Measurements from ENCODE around the gene FRMPD4.

The FRMPD4 gene

GRCh38 chrX:12360383-12360782, 222.1 kb downstream of the FRMPD4 start:
- no peak for DNase-seq (ENCODE audit: low read depth in 3 of 3, low spot score in 1 of 3)

- DNase-seq (ENCODE audit: low read depth in 3 of 3, low spot score in 1 of 3), result no peak
Measured at GRCh38 chrX:12360986-12361598, 222.8 kb downstream of the FRMPD4 start.

DNA sequence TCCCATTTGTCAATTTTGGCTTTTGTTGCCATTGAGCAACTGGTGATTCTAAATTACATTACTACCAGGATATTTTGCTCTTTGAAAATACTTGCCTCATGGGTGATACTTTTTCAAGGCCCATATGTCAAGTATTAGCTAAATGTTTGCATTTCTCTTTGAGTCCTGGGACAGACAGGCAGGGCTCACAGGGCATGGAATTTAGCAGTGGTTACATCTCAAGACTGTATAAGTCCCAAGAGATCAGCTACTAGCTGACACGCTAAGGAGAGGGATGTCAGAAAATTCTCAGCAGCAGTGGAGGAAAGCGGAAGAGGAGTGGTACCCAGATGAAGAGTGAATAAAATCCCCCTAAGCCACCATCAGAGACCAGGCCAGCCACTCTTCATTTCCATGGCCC, 224.9 kb downstream of the FRMPD4 start:
- DNase-seq (ENCODE audit: low read depth in 3 of 3, low spot score in 1 of 3), result no peak

DNA sequence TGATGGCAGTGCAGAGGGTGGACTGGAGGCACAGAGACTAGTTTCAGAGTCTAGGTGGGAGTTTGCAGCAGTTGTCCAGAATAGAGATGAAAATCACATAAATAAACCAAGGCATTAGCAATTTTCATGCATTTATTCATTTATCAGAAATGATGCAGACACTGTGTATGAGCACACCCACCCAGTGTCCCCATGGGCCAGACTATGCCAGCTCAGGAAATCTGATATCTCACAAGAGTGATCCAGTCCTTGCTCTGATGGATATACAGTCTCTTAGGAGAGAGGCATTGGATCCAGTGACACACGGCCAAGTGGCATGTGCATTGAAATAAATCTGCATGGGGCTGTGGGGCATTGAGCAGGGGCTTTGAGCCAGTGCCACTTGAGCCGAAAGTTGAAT, 228.2 kb downstream of the FRMPD4 start:
- no peak for DNase-seq (ENCODE audit: low read depth in 3 of 3, low spot score in 1 of 3)

GRCh38 chrX:12367254-12367653, 229.0 kb downstream of the FRMPD4 start:
- no peak for DNase-seq (ENCODE audit: low read depth in 3 of 3, low spot score in 1 of 3)

- no peak for DNase-seq (ENCODE audit: low read depth in 3 of 3, low spot score in 1 of 3)
Measured at GRCh38 chrX:12370497-12370986, 232.3 kb downstream of the FRMPD4 start.

- DNase-seq (ENCODE audit: low read depth in 3 of 3, low spot score in 1 of 3), result no peak
Measured at GRCh38 chrX:12372111-12372510, 233.8 kb downstream of the FRMPD4 start.

DNA sequence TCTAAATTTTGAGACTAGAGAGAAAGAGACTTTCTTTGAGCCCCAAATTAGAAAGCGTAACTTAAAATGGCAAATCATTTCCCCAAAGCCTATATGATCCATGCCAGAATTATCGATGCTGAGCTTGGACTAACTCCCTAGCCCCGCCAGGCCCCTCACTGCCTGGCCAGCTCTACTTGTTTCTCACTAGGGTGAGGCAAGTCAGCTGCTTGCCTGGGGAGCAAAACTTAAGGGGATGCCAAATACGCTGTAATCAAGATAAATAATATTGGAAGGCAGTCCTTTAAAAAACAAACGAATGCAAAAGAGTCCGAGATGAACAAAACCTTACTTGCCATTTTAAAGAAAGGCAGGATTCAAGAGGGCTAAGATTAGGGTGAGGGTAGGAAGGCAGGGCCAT, 236.0 kb downstream of the FRMPD4 start:
- DNase-seq (ENCODE audit: low read depth in 3 of 3, low spot score in 1 of 3), result no peak

GRCh38 chrX:12378253-12378652, 240.0 kb downstream of the FRMPD4 start:
- no peak for DNase-seq (ENCODE audit: low read depth in 3 of 3, low spot score in 1 of 3)

GRCh38 chrX:12378706-12379105, 240.4 kb downstream of the FRMPD4 start:
- DNase-seq (ENCODE audit: low read depth in 3 of 3, low spot score in 1 of 3), result no peak

- no peak for DNase-seq (ENCODE audit: low read depth in 3 of 3, low spot score in 1 of 3)
Measured at GRCh38 chrX:12379671-12380070, 241.4 kb downstream of the FRMPD4 start.

GRCh38 chrX:12383196-12383595, 244.9 kb downstream of the FRMPD4 start:
- DNase-seq (ENCODE audit: low read depth in 3 of 3, low spot score in 1 of 3), result no peak

GRCh38 chrX:12390301-12390700, 252.0 kb downstream of the FRMPD4 start:
- no peak for DNase-seq (ENCODE audit: low read depth in 3 of 3, low spot score in 1 of 3)

DNA sequence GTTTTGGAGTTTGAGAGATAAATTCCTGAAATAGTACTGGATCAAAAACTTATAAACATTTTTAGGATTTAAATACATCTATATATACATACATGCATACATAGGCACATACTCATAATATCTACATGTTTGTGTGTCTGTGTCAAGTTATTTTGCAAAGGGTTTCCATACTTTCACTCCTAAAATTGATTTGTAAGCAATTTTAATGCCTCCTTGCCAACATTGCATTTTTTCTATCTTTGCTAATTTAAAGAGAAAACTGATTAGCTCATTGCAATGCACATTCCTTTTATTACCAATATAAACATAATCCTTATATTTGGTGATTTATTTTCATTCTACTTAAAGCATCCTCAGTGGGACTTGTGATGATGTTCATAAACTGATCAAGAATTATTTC, 258.3 kb downstream of the FRMPD4 start:
- DNase-seq (ENCODE audit: low read depth in 3 of 3, low spot score in 1 of 3), result no peak

- no peak for DNase-seq (ENCODE audit: low read depth in 3 of 3, low spot score in 1 of 3)
Measured at GRCh38 chrX:12400218-12400617, 261.9 kb downstream of the FRMPD4 start.

- DNase-seq (ENCODE audit: low read depth in 3 of 3, low spot score in 1 of 3), result no peak
Measured at GRCh38 chrX:12401252-12401651, 263.0 kb downstream of the FRMPD4 start.

- DNase-seq (ENCODE audit: low read depth in 3 of 3, low spot score in 1 of 3), result no peak
Measured at GRCh38 chrX:12403474-12404082, 265.3 kb downstream of the FRMPD4 start.

DNA sequence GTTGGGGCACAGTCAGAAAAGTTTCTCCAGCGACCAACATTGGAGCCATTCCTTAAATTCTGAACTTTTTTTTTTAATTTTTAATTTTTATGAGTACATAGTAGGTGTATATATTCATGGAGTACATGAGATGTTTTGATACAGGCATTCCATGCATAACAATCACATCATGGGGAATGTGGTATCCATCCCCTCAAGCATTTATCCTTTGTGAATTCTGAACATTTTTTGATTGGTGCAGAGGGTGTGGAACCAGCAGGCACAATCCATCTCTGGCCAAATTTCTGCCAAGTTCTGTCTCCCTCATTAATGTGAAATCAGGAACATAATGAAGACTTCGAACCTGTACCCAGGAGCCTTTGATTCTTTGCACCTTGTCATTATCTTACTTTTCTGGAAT, 267.0 kb downstream of the FRMPD4 start:
- no peak for DNase-seq (ENCODE audit: low read depth in 3 of 3, low spot score in 1 of 3)

GRCh38 chrX:12410523-12410922, 272.2 kb downstream of the FRMPD4 start:
- DNase-seq (ENCODE audit: low read depth in 3 of 3, low spot score in 1 of 3), result no peak

- no peak for DNase-seq (ENCODE audit: low read depth in 3 of 3, low spot score in 1 of 3)
Measured at GRCh38 chrX:12411831-12412230, 273.6 kb downstream of the FRMPD4 start.

- no peak for DNase-seq (ENCODE audit: low read depth in 3 of 3, low spot score in 1 of 3)
Measured at GRCh38 chrX:12412561-12412960, 274.3 kb downstream of the FRMPD4 start.

GRCh38 chrX:12419591-12419990, 281.3 kb downstream of the FRMPD4 start:
- DNase-seq (ENCODE audit: low read depth in 3 of 3, low spot score in 1 of 3), result no peak

DNA sequence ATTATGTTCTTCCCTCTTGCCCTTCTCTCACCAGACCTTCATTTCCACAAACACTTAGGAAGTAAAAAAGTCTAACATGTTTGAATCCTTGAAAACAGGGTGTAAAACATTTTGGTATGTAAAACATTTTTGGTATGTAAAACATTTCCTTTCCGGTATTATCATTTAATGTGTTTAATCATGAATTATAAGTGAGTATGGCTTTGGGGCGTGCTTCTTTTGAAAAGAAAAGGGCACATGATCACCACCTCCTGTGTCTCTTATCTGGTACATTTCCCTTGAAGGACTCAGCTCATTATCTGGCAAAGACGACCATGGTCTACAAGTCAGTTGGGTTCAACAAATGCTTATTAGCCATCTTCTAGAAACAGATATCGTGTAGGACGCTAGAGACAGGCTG, 283.6 kb downstream of the FRMPD4 start:
- no peak for DNase-seq (ENCODE audit: low read depth in 3 of 3, low spot score in 1 of 3)

Measured in stimulated activated CD4-positive, alpha-beta T cell treated with anti-CD3 and anti-CD28 coated beads, TNF-alpha, amount 100 ng/mL, for 1 hour (primary cell).